Measurements from ENCODE around the gene ACTRT2. TPM values are rescaled to one million over a fixed set of nuclear protein-coding genes. Genes with fewer than 3 reads are reported as not detected.

Gene ACTRT2
- total RNA-seq, 4 donors from 2014 or later: not detected

- in situ Hi-C loops (cut with MboI; ENCODE audit: low sequenced_read_pairs in 4 of 4): no loop called here
- no peak for TF ChIP-seq CTCF (IDR thresholded peaks at IDR 0.05 in 4 of 5, conservative IDR thresholded peaks at IDR 0.05 in 1 of 5)
- TF ChIP-seq POLR2A (IDR thresholded peaks at IDR 0.05): no peak
- peaks cover 17 to 34% (median 21%) of the 10 kb centered on the region in 3 donors for H3K27me3 ChIP-seq
- no peaks in the 10 kb centered on the region for H3K4me1 ChIP-seq
- DNase-seq (no peak), ATAC-seq (no peak)
- H3K27ac ChIP-seq: no peak overlapping the region
- intact Hi-C loops (cut with DNase I; ENCODE audit: low total_unique reads): no loop called here
- no peak overlapping the region for H3K4me3 ChIP-seq
- no peaks in the 10 kb centered on the region for H3K36me3 ChIP-seq
- no peaks in the 10 kb centered on the region for H3K9me3 ChIP-seq
These were observed 32.2 kb downstream of the ACTRT2 start for GRCh38 chr1:3053366-3053980.

- in situ Hi-C loops (cut with MboI; ENCODE audit: low sequenced_read_pairs in 4 of 4): no loop called here
- Histone ChIP-seq H3K27me3 (peaks cover 17 to 35% (median 21%) of the 10 kb centered on the region in 3 donors), H3K4me3 (no peak overlapping the region)
These were observed 32.7 kb downstream of the ACTRT2 start for GRCh38 chr1:3053986-3054385.

GRCh38 chr1:3054474-3054873 lies 33.2 kb downstream of the ACTRT2 start:
- DNase-seq (no peak), ATAC-seq (no peak)
- Histone ChIP-seq H3K4me1 (no peaks in the 10 kb centered on the region), H3K4me3 (no peak overlapping the region), H3K27ac (no peak overlapping the region), H3K9me3 (no peaks in the 10 kb centered on the region), H3K36me3 (no peaks in the 10 kb centered on the region), H3K27me3 (peaks cover 17 to 38% (median 21%) of the 10 kb centered on the region in 3 donors)
- TF ChIP-seq POLR2A (IDR thresholded peaks at IDR 0.05) (no peak), CTCF (IDR thresholded peaks at IDR 0.05 in 4 of 5, conservative IDR thresholded peaks at IDR 0.05 in 1 of 5) (no peak)
- intact Hi-C loops (cut with DNase I; ENCODE audit: low total_unique reads) (no loop called here), in situ Hi-C loops (cut with MboI; ENCODE audit: low sequenced_read_pairs in 4 of 4) (no loop called here)

More at GRCh38 chr1:3053986-3054385, 32.7 kb downstream of the ACTRT2 start:
- Histone ChIP-seq H3K36me3 (no peaks in the 10 kb centered on the region), H3K9me3 (no peaks in the 10 kb centered on the region), H3K27ac (no peak overlapping the region), H3K4me1 (no peaks in the 10 kb centered on the region)
- DNase-seq: no peak
- intact Hi-C loops (cut with DNase I; ENCODE audit: low total_unique reads): no loop called here
- no peak for ATAC-seq
- TF ChIP-seq CTCF (IDR thresholded peaks at IDR 0.05 in 4 of 5, conservative IDR thresholded peaks at IDR 0.05 in 1 of 5): no peak
- TF ChIP-seq POLR2A (IDR thresholded peaks at IDR 0.05): no peak

- TF ChIP-seq CTCF (IDR thresholded peaks at IDR 0.05 in 4 of 5, conservative IDR thresholded peaks at IDR 0.05 in 1 of 5) (no peak), POLR2A (IDR thresholded peaks at IDR 0.05) (no peak)
- no peaks in the 10 kb centered on the region for H3K4me1 ChIP-seq
- H3K27ac ChIP-seq: no peak overlapping the region
- H3K4me3 ChIP-seq: no peak overlapping the region
- DNase-seq (no peak), ATAC-seq (no peak)
- in situ Hi-C loops (cut with MboI; ENCODE audit: low sequenced_read_pairs in 4 of 4) (no loop called here), intact Hi-C loops (cut with DNase I; ENCODE audit: low total_unique reads) (no loop called here)
- peaks cover 17 to 38% (median 21%) of the 10 kb centered on the region in 3 donors for H3K27me3 ChIP-seq
- H3K9me3 ChIP-seq: no peaks in the 10 kb centered on the region
- H3K36me3 ChIP-seq: no peaks in the 10 kb centered on the region
These were observed 33.8 kb downstream of the ACTRT2 start for GRCh38 chr1:3055051-3055450.

GRCh38 chr1:3056641-3057040 lies 35.4 kb downstream of the ACTRT2 start:
- H3K27me3 ChIP-seq: peaks cover 17 to 43% (median 22%) of the 10 kb centered on the region in 3 donors
- in situ Hi-C loops (cut with MboI; ENCODE audit: low sequenced_read_pairs in 4 of 4) (no loop called here), intact Hi-C loops (cut with DNase I; ENCODE audit: low total_unique reads) (no loop called here)
- H3K4me3 ChIP-seq: no peak overlapping the region
- TF ChIP-seq POLR2A (IDR thresholded peaks at IDR 0.05): no peak
- no peak for TF ChIP-seq CTCF (IDR thresholded peaks at IDR 0.05 in 4 of 5, conservative IDR thresholded peaks at IDR 0.05 in 1 of 5)
- DNase-seq (no peak), ATAC-seq (no peak)
- no peaks in the 10 kb centered on the region for H3K4me1 ChIP-seq
- H3K9me3 ChIP-seq: no peaks in the 10 kb centered on the region
- no peak overlapping the region for H3K27ac ChIP-seq
- no peaks in the 10 kb centered on the region for H3K36me3 ChIP-seq

Data from gastrocnemius medialis (tissue), 4 donors.